ENCODE measurements around the gene TCF7. TPM values are rescaled to one million over a fixed set of nuclear protein-coding genes. Genes with fewer than 3 reads are reported as not detected.

Gene TCF7
- total and polyA plus RNA-seq, 7 donors: 0.24 to 2.6 (median 1.0) TPM

- Histone ChIP-seq H3K4me3 (no peak overlapping the region), H3K9me3 (no peaks in the 10 kb centered on the region), H3K27ac (no peak overlapping the region), H3K4me1 (peaks cover 22% of the 10 kb centered on the region), H3K36me3 (ENCODE audit: insufficient read depth in 1 of 2, low read depth in 1 of 2) (peaks cover 10 to 98% of the 10 kb centered on the region in 2 donors), H3K27me3 (ENCODE audit: insufficient read depth in 3 of 3, low read length in 2 of 3) (no peaks in the 10 kb centered on the region)
- TF ChIP-seq CTCF (IDR thresholded peaks at IDR 0.05): no peak
- DNase-seq (no peak), ATAC-seq (no peak)
- WGBS, 3 donors: 82 to 97% (median 96%) methylated on average over 3 of the region's 3 CpGs
- intact Hi-C loops (cut with DNase I): no loop called here
Measured at GRCh38 chr5:134153241-134153640, 38.8 kb downstream of the TCF7 start.

- ATAC-seq (no peak), DNase-seq (no peak)
- no peaks in the 10 kb centered on the region for H3K27me3 ChIP-seq (ENCODE audit: insufficient read depth in 3 of 3, low read length in 2 of 3)
- 92 to 100% (median 98%) methylated on average over 1 of the region's 1 CpG for WGBS, 3 donors
- no peak overlapping the region for H3K4me3 ChIP-seq
- no peak for TF ChIP-seq CTCF (IDR thresholded peaks at IDR 0.05)
- H3K4me1 ChIP-seq: peaks cover 22% of the 10 kb centered on the region
- H3K27ac ChIP-seq: no peak overlapping the region
- peaks cover 10 to 98% of the 10 kb centered on the region in 2 donors for H3K36me3 ChIP-seq (ENCODE audit: insufficient read depth in 1 of 2, low read depth in 1 of 2)
- no peaks in the 10 kb centered on the region for H3K9me3 ChIP-seq
- intact Hi-C loops (cut with DNase I): no loop called here
Measured at GRCh38 chr5:134153657-134154056, 39.2 kb downstream of the TCF7 start.

DNA sequence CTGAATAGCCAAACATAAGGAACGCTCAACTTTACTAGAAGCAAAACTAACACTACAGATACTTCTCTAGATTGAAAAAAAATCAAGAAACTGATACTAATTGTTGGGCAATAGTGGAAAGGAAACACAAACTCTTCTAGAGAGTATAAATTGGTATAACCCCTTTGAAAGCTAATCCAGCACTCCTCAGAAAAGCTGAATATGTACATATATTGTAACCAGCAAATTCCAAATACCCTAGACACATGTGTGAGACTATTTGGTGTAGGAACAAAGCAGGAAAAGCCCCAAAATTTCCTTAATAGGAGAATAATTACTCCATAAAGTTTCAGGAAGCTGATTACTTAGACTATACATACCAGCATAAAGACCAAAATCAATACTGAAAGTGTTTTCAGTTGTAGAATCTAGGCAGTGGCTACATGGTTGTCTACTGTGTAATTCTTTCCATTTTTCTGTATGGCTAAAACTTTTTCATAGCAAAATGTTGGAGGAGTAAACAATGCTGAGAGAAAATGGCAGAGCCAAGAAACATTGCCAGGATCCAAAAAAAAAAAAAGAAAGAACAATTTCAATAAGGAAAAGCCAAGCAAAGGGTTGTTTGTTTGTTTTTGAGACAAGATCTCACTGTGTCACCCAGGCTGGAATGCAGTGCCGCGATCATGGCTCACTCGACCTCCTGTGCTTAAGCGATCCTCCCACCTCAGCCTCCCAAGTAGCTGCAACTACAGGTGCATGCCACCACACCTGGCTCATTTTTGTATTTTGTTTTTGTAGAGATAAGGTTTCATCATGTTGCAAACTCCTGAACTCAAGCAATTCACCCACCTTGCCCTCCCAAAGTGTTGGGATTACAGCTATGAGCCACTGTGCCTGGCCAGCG lies 47.3 kb downstream of the TCF7 start:
- no peak for ATAC-seq
- Histone ChIP-seq H3K9me3 (no peaks in the 10 kb centered on the region), H3K27ac (no peak overlapping the region), H3K4me3 (no peak overlapping the region), H3K36me3 (ENCODE audit: insufficient read depth in 1 of 2, low read depth in 1 of 2) (peaks cover 2 to 89% of the 10 kb centered on the region in 2 donors), H3K27me3 (ENCODE audit: insufficient read depth in 3 of 3, low read length in 2 of 3) (no peaks in the 10 kb centered on the region), H3K4me1 (no peaks in the 10 kb centered on the region)
- TF ChIP-seq CTCF (IDR thresholded peaks at IDR 0.05): no peak
- intact Hi-C loops (cut with DNase I): no loop called here
- no peak for DNase-seq
- 88 to 97% (median 95%) methylated on average over 6 of the region's 6 CpGs for WGBS, 3 donors

DNA sequence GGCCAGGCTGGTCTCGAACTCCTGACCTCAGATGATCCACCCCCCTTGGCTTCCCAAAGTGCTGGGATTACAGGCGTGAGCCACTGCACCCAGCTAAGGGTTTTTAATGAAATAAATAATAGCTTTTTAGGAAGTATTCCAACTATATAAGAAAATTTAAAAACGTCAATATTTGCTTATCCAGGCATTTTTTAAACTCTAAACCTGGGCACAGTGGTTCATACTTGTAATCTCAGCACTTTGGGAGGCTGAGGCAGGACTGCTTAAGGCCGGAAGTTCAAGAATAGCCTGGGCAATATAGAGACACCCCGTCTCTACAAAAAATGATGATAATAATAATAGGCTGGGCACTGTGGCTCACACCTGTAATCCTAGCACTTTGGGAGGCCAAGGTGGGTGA lies 48.1 kb downstream of the TCF7 start:
- DNase-seq (no peak), ATAC-seq (no peak)
- Histone ChIP-seq H3K4me3 (no peak overlapping the region), H3K27ac (no peak overlapping the region), H3K9me3 (no peaks in the 10 kb centered on the region), H3K27me3 (ENCODE audit: insufficient read depth in 3 of 3, low read length in 2 of 3) (no peaks in the 10 kb centered on the region), H3K4me1 (no peaks in the 10 kb centered on the region), H3K36me3 (ENCODE audit: insufficient read depth in 1 of 2, low read depth in 1 of 2) (peaks cover 2 to 89% of the 10 kb centered on the region in 2 donors)
- 91 to 93% (median 91%) methylated on average over 5 of the region's 5 CpGs for whole genome bisulfite sequencing, 3 donors
- intact Hi-C loops (cut with DNase I): no loop called here
- TF ChIP-seq CTCF (IDR thresholded peaks at IDR 0.05): no peak

Data from psoas muscle (tissue), 8 donors.